GM12801 (cell line): ENCODE data around the gene ZNF710.

ENCODE experiments used
- CTCF ChIP-seq: IDR thresholded peaks from one replicate; pipeline ENCODE4 v1.5.1; 2011; ENCODE audit warnings: control low read depth; ENCODE audit not compliant: insufficient read length; ENCODE audit errors: extremely low read depth

Gene ZNF710

GRCh38 chr15:90064911-90065681, 64.0 kb downstream of the ZNF710 start:
- no peak for TF ChIP-seq CTCF

DNA sequence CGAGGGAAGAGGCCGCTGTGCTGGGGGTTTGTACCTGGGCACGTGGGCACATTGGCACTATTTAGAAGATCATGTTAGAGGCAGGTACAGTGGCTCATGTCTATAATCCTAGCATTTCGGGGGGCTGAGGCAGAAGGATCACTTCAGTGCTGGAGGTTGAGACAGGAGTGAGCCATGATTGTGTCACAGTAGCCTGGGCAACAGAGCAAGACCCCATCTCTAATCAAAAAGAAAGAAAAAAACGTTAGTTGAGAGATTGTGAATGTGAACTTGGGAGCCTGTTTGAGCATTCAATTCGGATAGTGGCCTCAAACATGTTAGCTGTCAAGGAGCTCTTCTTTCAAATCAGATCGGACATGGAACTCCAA, 64.5 kb downstream of the ZNF710 start:
- TF ChIP-seq CTCF, result no peak

DNA sequence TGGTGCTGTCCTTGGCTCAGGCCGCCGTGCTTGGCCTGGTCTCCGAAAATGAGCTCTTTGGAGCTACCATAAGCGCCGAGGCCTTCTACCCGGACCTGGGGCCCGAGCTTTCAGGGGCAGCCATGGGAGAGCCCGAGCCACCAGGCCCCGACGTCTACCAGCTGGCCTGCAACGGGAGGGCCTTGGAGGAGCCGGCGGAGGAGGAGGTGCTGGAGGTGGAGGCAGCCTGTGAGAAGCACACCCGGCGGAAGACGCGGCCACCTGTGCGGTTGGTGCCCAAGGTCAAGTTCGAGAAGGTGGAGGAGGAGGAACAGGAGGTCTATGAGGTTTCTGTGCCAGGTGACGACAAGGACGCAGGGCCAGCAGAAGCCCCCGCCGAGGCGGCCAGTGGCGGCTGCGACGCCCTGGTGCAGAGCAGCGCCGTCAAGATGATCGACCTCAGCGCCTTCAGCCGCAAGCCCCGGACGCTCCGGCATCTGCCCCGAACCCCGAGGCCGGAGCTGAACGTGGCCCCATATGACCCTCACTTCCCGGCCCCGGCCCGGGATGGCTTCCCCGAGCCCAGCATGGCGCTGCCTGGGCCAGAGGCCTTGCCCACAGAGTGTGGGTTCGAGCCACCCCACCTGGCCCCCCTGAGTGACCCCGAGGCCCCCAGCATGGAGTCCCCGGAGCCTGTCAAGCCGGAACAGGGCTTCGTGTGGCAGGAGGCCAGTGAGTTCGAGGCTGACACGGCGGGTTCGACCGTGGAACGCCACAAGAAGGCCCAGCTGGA, 66.2 kb downstream of the ZNF710 start:
- TF ChIP-seq CTCF, result no peak

GRCh38 chr15:90067953-90068606, 67.0 kb downstream of the ZNF710 start:
- no peak for TF ChIP-seq CTCF

DNA sequence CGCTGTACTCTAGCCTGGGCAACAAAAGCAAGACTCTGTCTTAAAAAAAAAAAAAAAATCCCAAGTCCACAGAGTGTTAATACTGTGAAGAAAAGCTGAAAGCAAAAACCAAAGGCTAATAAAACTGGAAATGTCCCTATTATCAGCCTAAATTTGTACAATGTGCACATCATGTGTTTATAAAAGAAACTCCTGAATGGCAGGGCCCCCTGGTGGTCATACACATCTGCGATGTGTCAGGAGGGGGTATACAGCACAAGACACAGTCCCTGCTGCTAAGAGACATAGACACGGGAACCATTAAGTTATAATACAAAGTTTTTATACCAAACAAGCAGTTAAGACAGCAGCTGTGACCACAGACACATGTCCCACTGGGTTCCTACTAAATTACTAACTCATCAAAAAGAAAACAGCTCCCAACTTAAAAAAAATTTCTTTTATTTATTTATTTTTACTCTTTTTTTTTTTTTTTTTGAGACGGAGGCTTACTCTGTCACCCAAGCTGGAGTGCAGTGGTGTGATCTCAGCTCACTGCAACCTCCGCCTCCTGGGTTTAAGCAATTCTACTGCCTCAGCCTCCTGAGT, 70.2 kb downstream of the ZNF710 start:
- TF ChIP-seq CTCF, result no peak

DNA sequence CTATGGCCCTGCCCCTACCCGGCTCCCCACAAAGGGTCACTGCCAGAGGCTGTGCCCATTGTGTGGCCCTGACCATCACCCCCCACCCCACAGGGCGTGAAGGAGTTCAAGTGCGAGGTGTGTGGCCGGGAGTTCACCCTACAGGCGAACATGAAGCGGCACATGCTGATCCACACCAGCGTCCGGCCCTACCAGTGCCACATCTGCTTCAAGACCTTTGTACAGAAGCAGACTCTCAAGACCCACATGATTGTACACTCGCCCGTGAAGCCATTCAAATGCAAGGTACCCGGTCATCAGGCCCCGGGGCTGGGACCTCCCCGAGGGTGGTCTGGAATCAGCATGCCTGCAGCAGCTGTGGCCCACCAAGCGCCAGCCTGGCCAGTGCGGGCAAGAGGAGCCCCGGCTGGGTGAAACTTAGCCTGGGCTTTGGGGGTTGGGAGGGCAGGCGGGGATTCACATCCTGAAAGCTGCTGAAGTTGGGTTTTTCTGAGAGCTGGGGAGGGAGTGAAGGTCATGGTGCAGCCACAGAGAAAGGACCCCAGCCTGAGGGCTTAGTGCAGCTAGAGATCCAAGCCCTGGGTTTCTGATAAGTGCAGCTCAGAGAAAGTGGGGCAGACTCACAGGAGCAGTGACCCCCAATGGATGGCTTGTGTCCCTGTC, 72.0 kb downstream of the ZNF710 start:
- no peak for TF ChIP-seq CTCF
